Thyroid gland (tissue), 4 donors: ENCODE measurements around the gene GBP6.

Experiments used
- CTCF ChIP-seq, 6 experiments: fragments of 200-600 bp in 3 of 6; fragments of 450-650 bp in 3 of 6; sonication (generic) in 3 of 6; IDR thresholded peaks; one replicate each; pipeline ENCODE4 v1.5.1; 2016 to 2019; ENCODE audit warnings: antibody characterized with exemption in 6 of 6, mild to moderate bottlenecking in 2 of 6, inconsistent platforms in 1 of 6, moderate library complexity in 1 of 6
- POLR2A ChIP-seq, 2 donors: fragments of 450-650 bp; IDR thresholded peaks; one replicate each; pipeline ENCODE4 v1.6.1; 2017; ENCODE audit warnings: antibody characterized with exemption in 2 of 2, mild to moderate bottlenecking in 2 of 2, moderate library complexity in 1 of 2

- TF ChIP-seq CTCF (IDR thresholded peaks at IDR 0.05), result no peak
- no peak for TF ChIP-seq POLR2A (IDR thresholded peaks at IDR 0.05)
Observed at GRCh38 chr1:89382479-89382878, 18.6 kb downstream of the GBP6 start.
